GM18499 (cell line): ENCODE data around the gene HGS.
"Not testable (repeated sequence)": the region's sequence is repeated elsewhere in the genome, so short reads cannot be mapped to it uniquely, and the experiment has no call there.

ENCODE experiments used
- ATAC-seq: cut with Tn5 transposase; IDR thresholded peaks from one replicate; pipeline ENCODE4 v1.9.1; 2021; ENCODE audit warnings: moderate number of reproducible peaks; ENCODE audit not compliant: insufficient read depth, unreplicated experiment

The HGS gene

GRCh38 chr17:81737947-81738800 lies 54.4 kb downstream of the HGS start:
- ATAC-seq = no peak

DNA sequence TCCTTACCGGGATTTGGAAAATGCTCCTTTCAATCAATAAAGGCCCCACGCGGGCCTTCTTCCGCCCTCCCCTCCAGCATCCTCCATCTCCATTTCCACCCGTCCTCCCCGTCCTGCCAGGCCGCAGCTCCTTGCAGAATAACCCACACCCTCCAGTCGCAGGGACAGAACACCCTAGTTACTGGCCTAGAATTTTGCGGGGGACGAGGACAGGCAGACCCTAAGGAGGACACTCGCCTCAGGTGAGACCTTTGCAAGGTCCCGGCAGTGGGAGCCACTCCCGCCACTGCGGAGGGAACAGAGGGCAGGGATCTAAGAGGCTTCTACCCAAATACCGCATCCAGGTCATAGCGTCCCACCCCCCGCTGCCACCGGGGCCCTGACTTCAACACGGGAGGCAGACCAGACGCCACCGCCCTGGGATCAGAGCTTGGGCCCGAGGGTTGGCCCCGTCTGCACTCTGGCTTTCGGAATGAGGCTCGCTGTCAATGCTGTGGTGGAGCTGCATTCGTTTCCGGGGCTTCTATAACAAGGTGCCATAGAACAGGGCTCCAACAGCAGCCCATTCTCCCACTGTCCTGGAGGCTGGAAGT lies 55.1 kb downstream of the HGS start:
- ATAC-seq = no peak

GRCh38 chr17:81739593-81739992 lies 55.8 kb downstream of the HGS start:
- ATAC-seq = not testable (repeated sequence)

DNA sequence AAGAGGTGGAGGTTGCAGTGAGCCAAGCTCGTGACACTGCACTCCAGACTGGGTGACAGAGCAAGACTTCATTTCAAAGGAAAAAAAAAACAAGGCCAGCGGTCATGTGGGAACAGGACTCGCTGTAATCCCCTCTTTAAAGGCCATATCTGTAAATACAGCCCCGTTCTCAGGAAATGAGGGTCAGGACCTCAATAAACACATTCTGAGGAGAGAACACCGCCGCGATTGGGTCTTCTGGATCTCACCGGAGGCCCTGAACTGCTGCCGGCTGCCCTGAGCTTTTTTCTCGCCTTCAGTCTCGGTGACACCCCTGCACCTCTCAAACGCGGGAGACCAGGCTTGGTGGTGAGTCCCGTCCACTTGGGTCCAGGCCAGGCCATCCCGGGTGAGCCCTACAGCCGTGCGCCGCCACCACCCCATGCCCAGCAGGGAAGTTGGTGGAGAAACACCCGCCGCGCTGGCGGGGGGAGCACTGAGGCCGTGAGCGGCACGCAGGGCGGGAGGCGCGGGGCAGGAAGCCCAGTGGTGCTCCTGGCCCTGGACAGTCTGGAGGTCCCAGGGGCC lies 56.7 kb downstream of the HGS start:
- ATAC-seq = no peak

DNA sequence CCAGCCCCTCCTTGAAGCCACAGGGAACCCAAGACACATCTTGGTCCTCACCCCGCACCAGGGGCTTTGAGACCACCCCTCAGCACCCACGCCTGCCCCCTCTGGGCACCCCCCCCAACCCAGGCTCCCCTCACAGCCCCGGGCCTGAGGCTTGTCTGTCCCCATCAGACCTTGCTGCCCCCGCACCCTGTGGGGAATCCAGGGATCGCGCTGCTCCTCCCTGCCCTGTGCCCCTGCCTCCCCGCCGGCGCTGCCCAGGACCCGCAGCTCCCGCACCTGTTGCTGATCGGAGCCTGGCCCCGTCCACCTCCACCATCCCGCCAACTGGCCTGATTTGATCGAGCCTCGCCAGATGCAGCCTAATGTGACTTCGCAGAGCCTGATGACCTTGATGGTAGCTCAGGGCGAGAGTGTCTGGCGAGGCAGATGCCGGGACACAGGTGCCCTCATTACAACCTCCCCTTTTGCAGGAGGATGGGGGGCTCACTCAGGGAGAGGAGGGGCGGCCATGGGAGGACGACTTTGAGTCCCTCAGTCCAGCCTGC lies 57.3 kb downstream of the HGS start:
- no peak for ATAC-seq

- ATAC-seq = no peak
These were observed 58.0 kb downstream of the HGS start for GRCh38 chr17:81741594-81742452.
